ENCODE results near the gene PSMD5.

- TF ChIP-seq CTCF (IDR thresholded peaks at IDR 0.05) (no peak), POLR2A (IDR thresholded peaks at IDR 0.05) (no peak), EP300 (IDR thresholded peaks at IDR 0.05) (no peak)
Observed at GRCh38 chr9:120854596-120855327, 12.0 kb upstream of the PSMD5 start.
